Astrocyte (in vitro differentiated cells and primary cell): ENCODE results near the gene SAP30BP. TPM values are rescaled to one million over a fixed set of nuclear protein-coding genes. Genes with fewer than 3 reads are reported as not detected.

Experiments used
- DNase-seq: peaks from one replicate; pipeline ENCODE4 v3.0.0-alpha.2; 2010; ENCODE audit warnings: low read depth
- FAIRE-seq: peaks from 2 replicates; lab custom pipeline; 2011; peaks lifted over from hg19 to GRCh38; lab: Jason Lieb, UNC
- H2AFZ ChIP-seq: 2 replicates; pipeline ENCODE4 v1.6.0; 2012; ENCODE audit warnings: low read depth, low read length, inconsistent platforms
- H3K27ac ChIP-seq: 2 replicates; pipeline ENCODE4 v1.5.1; 2011; ENCODE audit warnings: low read depth, low read length, inconsistent platforms
- H3K27me3 ChIP-seq: 2 replicates; pipeline ENCODE4 v1.6.0; 2011; ENCODE audit warnings: low read length, inconsistent platforms; ENCODE audit not compliant: insufficient read depth
- H3K36me3 ChIP-seq: 2 replicates; pipeline ENCODE4 v1.5.1; 2011; ENCODE audit warnings: low read length, inconsistent platforms; ENCODE audit not compliant: insufficient read depth
- H3K4me1 ChIP-seq: 2 replicates; pipeline ENCODE4 v1.5.1; 2011; ENCODE audit warnings: low read length, inconsistent platforms; ENCODE audit not compliant: insufficient read depth
- H3K4me2 ChIP-seq: 2 replicates; pipeline ENCODE4 v1.6.0; 2012; ENCODE audit warnings: low read length, inconsistent platforms
- H3K4me3 ChIP-seq: 2 replicates; pipeline ENCODE4 v1.5.1; 2011; ENCODE audit warnings: low read depth, mild to moderate bottlenecking, low read length, inconsistent platforms; ENCODE audit not compliant: insufficient read depth
- H3K79me2 ChIP-seq: 2 replicates; pipeline ENCODE4 v1.6.0; 2012; ENCODE audit warnings: mild to moderate bottlenecking, low read length, inconsistent platforms; ENCODE audit not compliant: insufficient read depth
- H3K9ac ChIP-seq: 2 replicates; pipeline ENCODE4 v1.6.0; 2012; ENCODE audit warnings: mild to moderate bottlenecking, low read length, inconsistent platforms
- H3K9me3 ChIP-seq: 2 replicates; pipeline ENCODE4 v1.5.1; 2012; ENCODE audit warnings: low read depth, mild to moderate bottlenecking, low read length, inconsistent platforms; ENCODE audit not compliant: insufficient read depth
- H4K20me1 ChIP-seq: 2 replicates; pipeline ENCODE4 v1.6.0; 2012; ENCODE audit warnings: low read length, inconsistent platforms; ENCODE audit not compliant: insufficient read depth
- H3K27ac Mint-ChIP-seq: one replicate; pipeline ENCODE4 v1.8.0; 2021; ENCODE audit warnings: mild to moderate bottlenecking, mixed read lengths; ENCODE audit not compliant: unreplicated experiment
- H3K27me3 Mint-ChIP-seq: one replicate; pipeline ENCODE4 v1.8.0; 2021; ENCODE audit warnings: low read depth, mixed read lengths; ENCODE audit not compliant: unreplicated experiment
- H3K36me3 Mint-ChIP-seq: one replicate; pipeline ENCODE4 v1.8.0; 2021; ENCODE audit warnings: low read depth, mixed read lengths; ENCODE audit not compliant: unreplicated experiment
- H3K4me1 Mint-ChIP-seq: one replicate; pipeline ENCODE4 v1.8.0; 2021; ENCODE audit warnings: low read depth, mixed read lengths; ENCODE audit not compliant: unreplicated experiment
- H3K4me3 Mint-ChIP-seq: one replicate; pipeline ENCODE4 v1.8.0; 2021; ENCODE audit warnings: mild to moderate bottlenecking, moderate library complexity, mixed read lengths; ENCODE audit not compliant: unreplicated experiment
- H3K9me3 Mint-ChIP-seq: one replicate; pipeline ENCODE4 v1.8.0; 2021; ENCODE audit warnings: mild to moderate bottlenecking, mixed read lengths; ENCODE audit not compliant: unreplicated experiment
- EZH2 ChIP-seq: IDR thresholded peaks from 2 replicates; pipeline ENCODE4 v1.6.1; 2012; ENCODE audit warnings: mild to moderate bottlenecking, low read length, inconsistent platforms; ENCODE audit not compliant: insufficient read depth
- total RNA-seq: library from RNA; stranded (reverse); gene quantifications from 2 replicates; pipeline ENCODE4 v1.2.1, GENCODE V29; 2021
- TF ChIP-seq, protein P1 (sequence below): IDR thresholded peaks from 2 replicates; pipeline ENCODE4 v1.5.1; 2011; ENCODE audit warnings: low read depth, mild to moderate bottlenecking, inconsistent platforms, low read length, moderate library complexity; ENCODE audit not compliant: insufficient read depth

Gene SAP30BP
- total RNA-seq, 1 donor from 2014 or later: 99.2 TPM

DNA sequence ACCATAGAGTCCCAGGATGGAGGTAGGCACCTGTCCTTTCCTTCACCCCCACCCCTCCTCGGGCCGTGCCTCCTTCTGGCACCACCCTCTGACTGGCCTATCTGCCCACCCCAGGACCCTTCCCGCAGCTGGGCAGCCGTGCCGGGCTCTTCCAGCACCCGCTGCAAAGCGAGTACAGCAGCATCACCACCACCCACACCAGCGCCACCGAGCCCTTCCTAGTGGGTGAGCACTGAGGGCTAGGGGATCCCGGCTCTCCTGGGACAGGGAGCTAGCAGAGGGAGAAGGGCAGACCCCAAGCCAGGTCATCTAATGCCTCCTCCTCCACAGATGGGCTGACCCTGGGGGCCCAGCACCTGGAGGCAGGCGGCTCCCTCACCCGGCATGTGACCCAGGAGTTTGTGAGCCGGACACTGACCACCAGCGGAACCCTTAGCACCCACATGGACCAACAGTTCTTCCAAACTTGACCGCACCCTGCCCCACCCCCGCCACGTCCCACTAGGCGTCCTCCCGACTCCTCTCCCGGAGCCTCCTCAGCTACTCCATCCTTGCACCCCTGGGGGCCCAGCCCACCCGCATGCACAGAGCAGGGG is 90.0 kb downstream of the SAP30BP start:
- H3K27ac ChIP-seq: no peak overlapping the region
- no peaks in the 10 kb centered on the region for H3K79me2 ChIP-seq
- no peaks in the 10 kb centered on the region for H3K9me3 ChIP-seq
- H2AFZ ChIP-seq: no peak overlapping the region
- H3K36me3 ChIP-seq: no peaks in the 10 kb centered on the region
- DNase-seq (no peak), FAIRE-seq (no peak)
- H3K27me3 ChIP-seq: no peaks in the 10 kb centered on the region
- H3K4me3 Mint-ChIP-seq: no peak overlapping the region
- no peak for TF ChIP-seq EZH2
- TF ChIP-seq, protein P1, sequence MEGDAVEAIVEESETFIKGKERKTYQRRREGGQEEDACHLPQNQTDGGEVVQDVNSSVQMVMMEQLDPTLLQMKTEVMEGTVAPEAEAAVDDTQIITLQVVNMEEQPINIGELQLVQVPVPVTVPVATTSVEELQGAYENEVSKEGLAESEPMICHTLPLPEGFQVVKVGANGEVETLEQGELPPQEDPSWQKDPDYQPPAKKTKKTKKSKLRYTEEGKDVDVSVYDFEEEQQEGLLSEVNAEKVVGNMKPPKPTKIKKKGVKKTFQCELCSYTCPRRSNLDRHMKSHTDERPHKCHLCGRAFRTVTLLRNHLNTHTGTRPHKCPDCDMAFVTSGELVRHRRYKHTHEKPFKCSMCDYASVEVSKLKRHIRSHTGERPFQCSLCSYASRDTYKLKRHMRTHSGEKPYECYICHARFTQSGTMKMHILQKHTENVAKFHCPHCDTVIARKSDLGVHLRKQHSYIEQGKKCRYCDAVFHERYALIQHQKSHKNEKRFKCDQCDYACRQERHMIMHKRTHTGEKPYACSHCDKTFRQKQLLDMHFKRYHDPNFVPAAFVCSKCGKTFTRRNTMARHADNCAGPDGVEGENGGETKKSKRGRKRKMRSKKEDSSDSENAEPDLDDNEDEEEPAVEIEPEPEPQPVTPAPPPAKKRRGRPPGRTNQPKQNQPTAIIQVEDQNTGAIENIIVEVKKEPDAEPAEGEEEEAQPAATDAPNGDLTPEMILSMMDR: no peak
- H3K27ac Mint-ChIP-seq: no peak overlapping the region
- H3K9me3 Mint-ChIP-seq: no peaks in the 10 kb centered on the region
- peaks cover 6% of the 10 kb centered on the region for H3K27me3 Mint-ChIP-seq
- no peaks in the 10 kb centered on the region for H4K20me1 ChIP-seq
- H3K4me2 ChIP-seq: no peak overlapping the region
- H3K4me1 ChIP-seq: peaks cover 4% of the 10 kb centered on the region
- no peak overlapping the region for H3K4me3 ChIP-seq
- peaks cover 8% of the 10 kb centered on the region for H3K36me3 Mint-ChIP-seq
- peaks cover 5% of the 10 kb centered on the region for H3K4me1 Mint-ChIP-seq
- H3K9ac ChIP-seq: no peak overlapping the region

Other genes with a start within 250 kb of the SAP30BP start
- gene TMEM94, start 210.7 kb upstream of the SAP30BP start, total RNA-seq: 52.4 and 54.5 TPM in 2 replicates
- 16.9 and 22.8 TPM in 2 replicates for gene CASKIN2, start 151.8 kb upstream of the SAP30BP start, total RNA-seq
- 15.1 and 16.5 TPM in 2 replicates for gene TSEN54, start 150.8 kb upstream of the SAP30BP start, total RNA-seq
- gene LLGL2, start 141.6 kb upstream of the SAP30BP start, total RNA-seq: 6.9 and 14.8 TPM in 2 replicates
- 3.5 and 6.2 TPM in 2 replicates for gene MYO15B, start 79.5 kb upstream of the SAP30BP start, total RNA-seq
- 0.07 TPM in 1 of 2 replicates, not detected in the other for gene SMIM5, start 33.9 kb upstream of the SAP30BP start, total RNA-seq
- gene RECQL5, start 184 bp upstream of the SAP30BP start, total RNA-seq: 24.6 and 25.9 TPM in 2 replicates
- gene ITGB4, start 54.1 kb downstream of the SAP30BP start, total RNA-seq: 2.1 and 6.6 TPM in 2 replicates
- 22.6 and 31.1 TPM in 2 replicates for gene GALK1, start 97.9 kb downstream of the SAP30BP start, total RNA-seq
- 14.9 and 16.7 TPM in 2 replicates for gene UNK, start 117.5 kb downstream of the SAP30BP start, total RNA-seq
- gene UNC13D, start 177.1 kb downstream of the SAP30BP start, total RNA-seq: 2.5 and 2.7 TPM in 2 replicates
- gene WBP2, start 188.0 kb downstream of the SAP30BP start, total RNA-seq: 65.6 and 72.6 TPM in 2 replicates
- 5.6 and 5.9 TPM in 2 replicates for gene TRIM47, start 211.2 kb downstream of the SAP30BP start, total RNA-seq
- gene TRIM65, start 229.6 kb downstream of the SAP30BP start, total RNA-seq: 15.4 and 20.1 TPM in 2 replicates
- gene MRPL38, start 237.5 kb downstream of the SAP30BP start, total RNA-seq: 58.9 and 65.6 TPM in 2 replicates